Measurements from ENCODE around the gene DNAH1.

DNAH1 gene

GRCh38 chr3:52388348-52388821 lies 72.3 kb downstream of the DNAH1 start:
- no peak for DNase-seq (ENCODE audit: low read depth)
- no peak overlapping the region for H3K4me3 ChIP-seq (ENCODE audit: low read length)
- TF ChIP-seq CTCF (IDR thresholded peaks at IDR 0.05; ENCODE audit: insufficient read depth, low read depth, low read length, missing control alignments), result no peak

DNA sequence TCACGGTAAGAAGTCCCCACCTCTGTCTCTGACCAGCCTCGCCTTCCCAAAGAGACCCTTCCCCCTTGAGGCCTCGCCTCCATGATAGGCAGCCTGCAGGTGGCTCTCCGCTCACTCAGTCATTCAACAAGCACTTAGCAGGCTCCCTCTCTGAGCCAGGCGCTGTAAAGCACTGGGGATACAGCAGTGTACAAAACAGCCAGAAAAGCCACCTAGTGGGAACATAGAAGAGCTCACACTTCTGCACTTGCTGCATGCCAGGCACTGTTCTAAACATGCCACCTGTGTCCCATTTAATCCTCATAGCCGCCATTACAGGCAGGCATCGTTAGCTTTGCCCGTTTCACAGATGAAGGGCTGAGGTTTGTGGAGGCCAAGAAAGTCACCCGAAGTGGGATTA lies 72.8 kb downstream of the DNAH1 start:
- no peak for TF ChIP-seq CTCF (IDR thresholded peaks at IDR 0.05; ENCODE audit: insufficient read depth, low read depth, low read length, missing control alignments)
- DNase-seq (ENCODE audit: low read depth), result peak; percentile 10
- H3K4me3 ChIP-seq (ENCODE audit: low read length), result no peak overlapping the region

DNA sequence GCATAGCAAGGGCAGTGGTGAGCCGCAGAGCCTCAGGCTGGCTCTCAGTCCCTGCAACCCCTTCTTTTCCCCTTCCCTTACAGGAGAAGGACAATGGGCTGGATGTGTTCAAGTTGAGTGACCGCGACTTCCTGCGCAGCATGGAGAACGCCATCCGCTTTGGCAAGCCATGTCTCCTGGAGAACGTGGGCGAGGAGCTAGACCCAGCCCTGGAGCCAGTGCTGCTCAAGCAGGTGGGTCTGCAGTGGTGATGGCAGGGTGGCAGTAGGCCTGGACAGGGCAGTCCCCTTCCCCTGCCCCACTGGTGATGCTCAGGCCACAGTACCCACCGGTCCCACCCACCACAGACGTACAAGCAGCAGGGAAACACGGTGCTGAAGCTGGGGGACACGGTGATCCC lies 75.0 kb downstream of the DNAH1 start:
- no peak for DNase-seq (ENCODE audit: low read depth)
- no peak overlapping the region for H3K4me3 ChIP-seq (ENCODE audit: low read length)

DNA sequence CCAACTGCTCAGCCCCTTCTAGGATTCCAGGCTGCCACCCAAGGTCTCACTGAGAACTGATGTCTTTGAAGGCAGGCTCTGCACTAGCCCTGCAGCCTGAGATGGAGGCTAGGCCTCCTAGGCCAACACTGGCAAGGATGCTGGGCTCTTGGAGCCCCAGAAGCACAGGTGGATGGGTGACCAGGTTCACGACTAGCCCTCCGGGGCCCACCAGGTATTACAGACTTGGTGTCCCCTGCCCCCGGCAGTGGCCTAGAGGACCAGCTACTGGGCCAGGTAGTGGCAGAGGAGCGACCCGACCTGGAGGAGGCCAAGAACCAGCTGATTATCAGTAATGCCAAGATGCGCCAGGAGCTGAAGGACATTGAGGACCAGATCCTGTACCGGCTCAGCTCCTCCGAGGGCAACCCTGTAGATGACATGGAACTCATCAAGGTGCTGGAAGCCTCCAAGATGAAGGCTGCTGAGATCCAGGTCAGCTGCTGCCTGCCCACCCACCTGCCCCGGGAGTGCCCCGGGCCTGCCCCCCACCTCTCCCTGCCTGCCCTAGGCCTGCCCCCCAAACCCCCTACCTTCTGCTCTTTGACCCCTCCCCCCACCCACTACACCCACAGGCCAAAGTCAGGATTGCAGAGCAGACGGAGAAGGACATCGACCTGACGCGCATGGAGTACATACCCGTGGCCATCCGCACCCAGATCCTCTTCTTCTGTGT lies 76.3 kb downstream of the DNAH1 start:
- H3K4me3 ChIP-seq (ENCODE audit: low read length), result no peak overlapping the region
- DNase-seq (ENCODE audit: low read depth), result no peak
- no peak for TF ChIP-seq CTCF (IDR thresholded peaks at IDR 0.05; ENCODE audit: insufficient read depth, low read depth, low read length, missing control alignments)

More for the DNA sequence above, 75.0 kb downstream of the DNAH1 start:
- TF ChIP-seq CTCF (IDR thresholded peaks at IDR 0.05; ENCODE audit: insufficient read depth, low read depth, low read length, missing control alignments), result no peak

- no peak for DNase-seq (ENCODE audit: low read depth)
- TF ChIP-seq CTCF (IDR thresholded peaks at IDR 0.05; ENCODE audit: insufficient read depth, low read depth, low read length, missing control alignments), result no peak
- H3K4me3 ChIP-seq (ENCODE audit: low read length), result no peak overlapping the region
These were observed 77.2 kb downstream of the DNAH1 start for GRCh38 chr3:52393131-52393807.

DNA sequence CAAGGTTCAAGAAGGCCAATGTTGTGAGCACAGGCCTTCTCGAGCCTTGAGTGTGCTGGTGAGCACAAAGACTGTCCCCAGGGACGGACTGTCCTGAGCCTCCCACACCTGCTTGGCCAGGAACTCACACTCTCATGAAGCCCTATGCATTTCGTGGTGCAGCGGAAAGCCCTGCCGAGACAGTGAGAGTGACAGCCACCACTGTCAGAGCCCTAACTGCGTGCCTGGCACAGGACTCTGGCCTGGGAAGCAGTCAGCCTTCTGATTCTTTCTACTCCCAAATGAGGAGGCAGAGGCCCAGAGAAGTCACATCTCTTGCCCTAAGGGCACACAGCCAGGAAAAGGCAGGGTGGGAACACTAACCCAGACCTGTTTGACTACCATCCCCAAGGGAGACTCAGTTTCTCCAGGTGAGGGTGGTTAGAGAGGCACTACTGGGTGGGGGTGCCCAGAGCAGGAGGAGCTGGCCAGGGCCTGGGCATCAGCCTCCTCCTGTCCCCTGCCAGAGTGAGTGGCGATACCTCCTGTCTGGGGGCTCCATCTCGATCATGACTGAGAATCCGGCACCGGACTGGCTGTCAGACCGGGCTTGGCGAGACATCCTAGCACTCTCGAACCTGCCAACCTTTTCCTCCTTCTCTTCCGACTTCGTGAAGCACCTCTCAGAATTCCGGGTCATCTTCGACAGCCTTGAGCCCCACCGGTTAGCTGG lies 78.0 kb downstream of the DNAH1 start:
- no peak for TF ChIP-seq CTCF (IDR thresholded peaks at IDR 0.05; ENCODE audit: insufficient read depth, low read depth, low read length, missing control alignments)
- no peak for DNase-seq (ENCODE audit: low read depth)
- H3K4me3 ChIP-seq (ENCODE audit: low read length), result no peak overlapping the region
